A549 (cell line): ENCODE data around the gene ZNF672. TPM values are rescaled to one million over a fixed set of nuclear protein-coding genes. Genes with fewer than 3 reads are reported as not detected.
A peak's percentile ranks its signal among the peaks of the same experiment; 100 is the strongest.

Source experiments
- ATAC-seq, 2 experiments: fragments of 200-7000 bp in 1 of 2; fragments of >200 bp in 1 of 2; cut with Nextera tagmentation in 1 of 2; cut with Tn5 transposase in 1 of 2; 3 replicates each; pipeline versions ENCODE4 v1.8.0 to v1.9.1; 2018 to 2020; ENCODE audit warnings: mild to moderate bottlenecking in 1 of 2, moderate library complexity in 1 of 2
- CTCF ChIA-PET: fragments of 300-600 bp; sonication (Branson Sonifier 250); formaldehyde crosslinking; extraction: SDS; loops from one replicate; lab custom pipeline; 2021; ENCODE audit warnings: antibody characterized with exemption, inconsistent platforms; lab: Yijun Ruan, JAX
- POLR2A ChIA-PET: fragments of 350-600 bp; formaldehyde crosslinking; extraction: SDS; loops from one replicate; lab custom pipeline; 2021; ENCODE audit warnings: antibody characterized with exemption, inconsistent platforms; lab: Yijun Ruan, JAX
- DNase-seq, 2 experiments: peaks; one replicate each; pipeline versions ENCODE4 v3.0.0 to v3.0.0-alpha.2; 2011 to 2016; ENCODE audit warnings: low read depth in 1 of 2, low spot score in 1 of 2
- FAIRE-seq: peaks from 2 replicates; lab custom pipeline; 2011; peaks lifted over from hg19 to GRCh38; lab: Jason Lieb, UNC
- H3K27ac ChIP-seq, 2 experiments: fragments of >200 bp; sonication (Bioruptor Twin); formaldehyde crosslinking; 3 replicates each; pipeline ENCODE4 v1.5.1; 2016 to 2017
- H3K4me1 ChIP-seq: fragments of >200 bp; sonication (Bioruptor Twin); formaldehyde crosslinking; 3 replicates; pipeline ENCODE4 v1.6.1; 2016
- H3K4me2 ChIP-seq: fragments of >200 bp; sonication (Bioruptor Twin); formaldehyde crosslinking; 3 replicates; pipeline ENCODE4 v1.6.1; 2016
- H3K4me3 ChIP-seq: fragments of >200 bp; sonication (Bioruptor Twin); formaldehyde crosslinking; 3 replicates; pipeline ENCODE4 v1.5.1; 2016
- H3K9me3 ChIP-seq: fragments of >200 bp; sonication (Bioruptor Twin); formaldehyde crosslinking; 3 replicates; pipeline ENCODE4 v1.6.1; 2016
- CHD2 ChIP-seq: fragments of 150-350 bp; IDR thresholded peaks from 2 replicates; pipeline ENCODE4 v1.6.1; 2014; ENCODE audit warnings: low read length; ENCODE audit not compliant: partially characterized antibody
- ESRRA ChIP-seq: fragments of 150-350 bp; IDR thresholded peaks from 2 replicates; pipeline ENCODE4 v1.6.1; 2014; ENCODE audit warnings: mild to moderate bottlenecking, low read length, borderline replicate concordance
- FOSB ChIP-seq: fragments of 250-450 bp; sonication (Bioruptor Pico); IDR thresholded peaks from 2 replicates; pipeline ENCODE4 v1.5.0; 2020; ENCODE audit warnings: mild to moderate bottlenecking, moderate library complexity
- HEYL ChIP-seq: fragments of 250-450 bp; sonication (Bioruptor Pico); IDR thresholded peaks from 2 replicates; pipeline ENCODE4 v1.8.0; 2021; ENCODE audit warnings: mild to moderate bottlenecking, moderate library complexity
- HOXA7 ChIP-seq: fragments of 250-450 bp; sonication (Bioruptor Pico); IDR thresholded peaks from 2 replicates; pipeline ENCODE4 v1.5.0; 2020; ENCODE audit warnings: mild to moderate bottlenecking, moderate library complexity
- HOXB5 ChIP-seq: fragments of 250-450 bp; sonication (Bioruptor Pico); IDR thresholded peaks from 2 replicates; pipeline ENCODE4 v1.5.0; 2020; ENCODE audit warnings: mild to moderate bottlenecking, moderate library complexity
- JUN ChIP-seq, 2 experiments: fragments of >200 bp; sonication (Bioruptor Twin); formaldehyde crosslinking; IDR thresholded peaks; 2 replicates in 1 of 2; 3 replicates in 1 of 2; pipeline ENCODE4 v1.6.1; 2016 to 2017
- KDM5A ChIP-seq: fragments of 200-600 bp; sonication (generic); IDR thresholded peaks from 2 replicates; pipeline ENCODE4 v1.6.1; 2016; ENCODE audit warnings: antibody characterized with exemption, mild to moderate bottlenecking
- NPAS2 ChIP-seq: fragments of 250-450 bp; sonication (Bioruptor Pico); IDR thresholded peaks from 2 replicates; pipeline ENCODE4 v1.8.0; 2022; ENCODE audit warnings: mild to moderate bottlenecking, moderate library complexity, borderline replicate concordance
- PHF8 ChIP-seq: fragments of 200-600 bp; sonication (generic); IDR thresholded peaks from 2 replicates; pipeline ENCODE4 v1.6.1; 2016; ENCODE audit warnings: low read depth, mild to moderate bottlenecking, antibody characterized with exemption, moderate library complexity, borderline replicate concordance
- RCOR1 ChIP-seq: fragments of 150-350 bp; IDR thresholded peaks from 2 replicates; pipeline ENCODE4 v1.6.1; 2014; ENCODE audit warnings: antibody characterized with exemption, low read length, low read depth
- WGBS: methylation state at CpG from one replicate; pipeline ENCODE4 v1.1.6; 2017; ENCODE audit errors: missing lambda C conversion rate; 5-methylcytosine and 5-hydroxymethylcytosine counted together
- polyA plus RNA-seq, 4 experiments: library from polyadenylated mRNA; depleted of rRNA in 3 of 4; stranded (reverse); fragments of >200 nt; fragmentation: RNase III in 1 of 4; extraction: RNeasy Plus Mini Kit Qiagen cat#74134 plus additional on column Dnase treatment in 1 of 4; gene quantifications; 2 replicates in 3 of 4; 3 replicates in 1 of 4; pipeline ENCODE4 v1.2.3, GENCODE V29; 2011 to 2017
- TF ChIP-seq, protein P1 (sequence below): fragments of >200 bp; sonication (Bioruptor Twin); formaldehyde crosslinking; IDR thresholded peaks from 2 replicates; pipeline ENCODE4 v1.6.1; 2016
- TF ChIP-seq, protein P2 (sequence below): fragments of 200-600 bp; sonication (generic); IDR thresholded peaks from 2 replicates; pipeline ENCODE4 v1.6.1; 2016; ENCODE audit warnings: antibody characterized with exemption, mild to moderate bottlenecking, moderate library complexity
- TF ChIP-seq, protein P3 (sequence below): fragments of >200 bp; sonication (Bioruptor Twin); formaldehyde crosslinking; IDR thresholded peaks from 3 replicates; pipeline ENCODE4 v1.6.1; 2016
- TF ChIP-seq, protein P4 (sequence below): IDR thresholded peaks from 2 replicates; pipeline ENCODE4 v1.6.1; 2012
- TF ChIP-seq, protein P5 (sequence below): fragments of 250-450 bp; sonication (Bioruptor Pico); IDR thresholded peaks from 2 replicates; pipeline ENCODE4 v1.5.0; 2021; ENCODE audit warnings: mild to moderate bottlenecking, moderate library complexity, borderline replicate concordance

Gene ZNF672
- polyA plus RNA-seq, 2 of the 4 experiments (the other 2 are of a cell fraction): 18.9 to 20.6 TPM

DNA sequence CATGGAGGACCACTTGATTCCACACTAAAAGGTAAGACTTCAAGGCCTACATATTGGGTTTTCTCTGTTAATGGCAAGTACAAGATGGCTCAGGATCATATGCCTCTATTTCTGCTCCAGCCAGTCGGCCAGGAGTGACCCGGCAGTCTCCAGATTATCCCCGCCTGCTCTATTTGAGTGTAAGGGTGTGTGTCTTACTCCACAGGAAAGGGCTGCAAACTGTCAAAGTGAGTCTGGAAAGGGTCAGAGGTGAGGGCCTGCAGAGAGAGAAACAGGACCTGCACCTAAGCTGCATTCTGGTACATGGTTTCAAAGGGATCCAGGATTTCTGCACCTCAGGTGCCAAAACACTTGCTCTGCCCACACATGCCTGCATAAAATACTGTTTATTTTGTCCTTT, 11.6 kb downstream of the ZNF672 start:
- H3K9me3 ChIP-seq: no peaks in the 10 kb centered on the region
- H3K4me2 ChIP-seq: no peak overlapping the region
- ChIA-PET CTCF (interaction anchor here (1.6 kb wide), 1 partner anchor 9 kb away, joined by 9 read pairs; the partner anchor contains the start of gene ZNF692), POLR2A (no interaction called here)
- no peak for FAIRE-seq
- no peak for DNase-seq
- no peaks in the 10 kb centered on the region for H3K4me1 ChIP-seq
- 94% methylated on average over 3 of the region's 3 CpGs for WGBS
- TF ChIP-seq, protein P1, sequence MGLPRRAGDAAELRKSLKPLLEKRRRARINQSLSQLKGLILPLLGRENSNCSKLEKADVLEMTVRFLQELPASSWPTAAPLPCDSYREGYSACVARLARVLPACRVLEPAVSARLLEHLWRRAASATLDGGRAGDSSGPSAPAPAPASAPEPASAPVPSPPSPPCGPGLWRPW: no peak
- TF ChIP-seq HOXA7 (no peak), NPAS2 (CRISPR knock-in tag) (no peak), HOXB5 (CRISPR knock-in tag) (no peak), PHF8 (no peak), RCOR1 (no peak), CHD2 (no peak), FOSB (CRISPR knock-in tag) (no peak), JUN (IDR thresholded peaks at IDR 0.05) (no peak), HEYL (CRISPR knock-in tag) (no peak)
- TF ChIP-seq, protein P2, sequence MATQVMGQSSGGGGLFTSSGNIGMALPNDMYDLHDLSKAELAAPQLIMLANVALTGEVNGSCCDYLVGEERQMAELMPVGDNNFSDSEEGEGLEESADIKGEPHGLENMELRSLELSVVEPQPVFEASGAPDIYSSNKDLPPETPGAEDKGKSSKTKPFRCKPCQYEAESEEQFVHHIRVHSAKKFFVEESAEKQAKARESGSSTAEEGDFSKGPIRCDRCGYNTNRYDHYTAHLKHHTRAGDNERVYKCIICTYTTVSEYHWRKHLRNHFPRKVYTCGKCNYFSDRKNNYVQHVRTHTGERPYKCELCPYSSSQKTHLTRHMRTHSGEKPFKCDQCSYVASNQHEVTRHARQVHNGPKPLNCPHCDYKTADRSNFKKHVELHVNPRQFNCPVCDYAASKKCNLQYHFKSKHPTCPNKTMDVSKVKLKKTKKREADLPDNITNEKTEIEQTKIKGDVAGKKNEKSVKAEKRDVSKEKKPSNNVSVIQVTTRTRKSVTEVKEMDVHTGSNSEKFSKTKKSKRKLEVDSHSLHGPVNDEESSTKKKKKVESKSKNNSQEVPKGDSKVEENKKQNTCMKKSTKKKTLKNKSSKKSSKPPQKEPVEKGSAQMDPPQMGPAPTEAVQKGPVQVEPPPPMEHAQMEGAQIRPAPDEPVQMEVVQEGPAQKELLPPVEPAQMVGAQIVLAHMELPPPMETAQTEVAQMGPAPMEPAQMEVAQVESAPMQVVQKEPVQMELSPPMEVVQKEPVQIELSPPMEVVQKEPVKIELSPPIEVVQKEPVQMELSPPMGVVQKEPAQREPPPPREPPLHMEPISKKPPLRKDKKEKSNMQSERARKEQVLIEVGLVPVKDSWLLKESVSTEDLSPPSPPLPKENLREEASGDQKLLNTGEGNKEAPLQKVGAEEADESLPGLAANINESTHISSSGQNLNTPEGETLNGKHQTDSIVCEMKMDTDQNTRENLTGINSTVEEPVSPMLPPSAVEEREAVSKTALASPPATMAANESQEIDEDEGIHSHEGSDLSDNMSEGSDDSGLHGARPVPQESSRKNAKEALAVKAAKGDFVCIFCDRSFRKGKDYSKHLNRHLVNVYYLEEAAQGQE: no peak
- no peak overlapping the region for H3K4me3 ChIP-seq
- no peak overlapping the region for H3K27ac ChIP-seq
- ATAC-seq: no peak

DNA sequence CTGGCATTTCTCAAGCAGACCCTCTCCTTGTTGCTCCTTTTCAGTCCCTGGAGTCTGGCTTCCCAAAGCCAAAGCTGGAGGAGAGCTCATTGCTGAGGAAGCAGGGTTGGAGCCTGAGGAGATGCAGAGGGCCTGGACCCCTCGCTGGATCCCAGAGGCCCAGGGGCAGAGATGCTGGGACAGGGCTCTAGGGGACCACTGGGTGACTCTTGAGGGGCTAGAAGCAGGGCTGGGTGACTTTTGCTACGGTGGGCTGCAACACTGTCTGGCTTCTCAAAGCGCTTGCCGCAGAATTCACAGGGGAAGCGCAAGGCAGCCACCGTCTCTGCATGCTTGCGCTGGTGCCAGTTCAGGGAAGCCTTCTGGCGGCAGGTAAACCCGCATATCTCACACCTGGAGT, 12.1 kb downstream of the ZNF672 start:
- no peak overlapping the region for H3K27ac ChIP-seq
- TF ChIP-seq ESRRA: no peak
- TF ChIP-seq, protein P3, sequence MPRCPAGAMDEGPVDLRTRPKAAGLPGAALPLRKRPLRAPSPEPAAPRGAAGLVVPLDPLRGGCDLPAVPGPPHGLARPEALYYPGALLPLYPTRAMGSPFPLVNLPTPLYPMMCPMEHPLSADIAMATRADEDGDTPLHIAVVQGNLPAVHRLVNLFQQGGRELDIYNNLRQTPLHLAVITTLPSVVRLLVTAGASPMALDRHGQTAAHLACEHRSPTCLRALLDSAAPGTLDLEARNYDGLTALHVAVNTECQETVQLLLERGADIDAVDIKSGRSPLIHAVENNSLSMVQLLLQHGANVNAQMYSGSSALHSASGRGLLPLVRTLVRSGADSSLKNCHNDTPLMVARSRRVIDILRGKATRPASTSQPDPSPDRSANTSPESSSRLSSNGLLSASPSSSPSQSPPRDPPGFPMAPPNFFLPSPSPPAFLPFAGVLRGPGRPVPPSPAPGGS: 0 out of 3 replicates have a peak, but pooled peaks have one; percentile 8
- H3K4me3 ChIP-seq: no peak overlapping the region
- H3K9me3 ChIP-seq: no peaks in the 10 kb centered on the region
- no peak; a peak in 1 of 6 replicates for ATAC-seq
- WGBS: 90% methylated on average over 8 of the region's 9 CpGs
- no peak for DNase-seq
- H3K4me2 ChIP-seq: no peak overlapping the region
- ChIA-PET POLR2A (interaction anchor here (1.3 kb wide), 1 partner anchor 12 kb away, joined by 6 read pairs; the partner anchor contains the start of gene ZNF672), CTCF (interaction anchor here (1.1 to 1.6 kb wide), 2 partner anchors 8 to 10 kb away, joined by 3 to 9 read pairs; partner anchors contain the start of gene ZNF692)
- no peaks in the 10 kb centered on the region for H3K4me1 ChIP-seq
- FAIRE-seq: no peak

DNA sequence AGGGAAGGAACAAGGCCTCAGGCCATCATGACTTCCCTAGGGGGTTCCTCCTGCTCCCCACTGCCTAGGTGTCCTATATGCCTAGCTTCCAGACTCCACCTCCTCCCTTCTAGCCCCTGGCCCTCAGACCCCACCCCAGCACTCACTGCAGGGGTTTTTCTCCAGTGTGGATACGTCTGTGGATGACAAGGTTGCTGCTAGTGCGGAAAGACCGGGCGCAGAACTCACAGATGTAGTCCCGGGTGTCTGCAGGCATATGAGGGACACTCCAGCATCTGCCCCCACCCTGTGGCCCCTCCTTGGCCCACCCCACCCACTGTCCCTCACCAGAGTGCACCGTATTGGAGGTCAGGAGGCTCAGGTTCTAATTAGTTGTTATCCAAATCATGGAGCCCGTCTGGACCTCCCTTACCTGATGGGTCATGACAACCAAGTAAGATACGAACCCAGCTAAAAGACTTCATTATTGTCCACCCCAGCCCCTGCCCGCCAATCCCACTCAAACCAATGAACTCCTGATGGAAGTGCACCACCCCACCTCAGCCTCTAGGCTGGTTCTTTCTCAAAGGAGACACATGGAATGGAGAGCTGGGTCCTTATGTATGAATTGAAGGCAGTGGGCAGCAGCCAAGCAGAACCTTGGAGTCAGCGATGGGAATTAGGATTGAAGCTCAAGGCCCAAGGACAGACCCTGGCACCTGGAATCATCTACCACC, 12.7 kb downstream of the ZNF672 start:
- ATAC-seq: peak in 1 of 2 experiments; percentile 27; a peak in 3 of 6 replicates
- ChIA-PET CTCF (interaction anchor here (1.1 to 1.6 kb wide), 3 partner anchors 8 to 11 kb away, joined by 3 to 9 read pairs (median 4); partner anchors contain the start of gene ZNF692), POLR2A (interaction anchor here (1.3 kb wide), 1 partner anchor 13 kb away, joined by 6 read pairs; the partner anchor contains the start of gene ZNF672)
- WGBS: 72% methylated on average over 6 of the region's 10 CpGs
- no peak for DNase-seq
- H3K4me2 ChIP-seq: no peak overlapping the region
- no peak for TF ChIP-seq KDM5A
- TF ChIP-seq, protein P4, sequence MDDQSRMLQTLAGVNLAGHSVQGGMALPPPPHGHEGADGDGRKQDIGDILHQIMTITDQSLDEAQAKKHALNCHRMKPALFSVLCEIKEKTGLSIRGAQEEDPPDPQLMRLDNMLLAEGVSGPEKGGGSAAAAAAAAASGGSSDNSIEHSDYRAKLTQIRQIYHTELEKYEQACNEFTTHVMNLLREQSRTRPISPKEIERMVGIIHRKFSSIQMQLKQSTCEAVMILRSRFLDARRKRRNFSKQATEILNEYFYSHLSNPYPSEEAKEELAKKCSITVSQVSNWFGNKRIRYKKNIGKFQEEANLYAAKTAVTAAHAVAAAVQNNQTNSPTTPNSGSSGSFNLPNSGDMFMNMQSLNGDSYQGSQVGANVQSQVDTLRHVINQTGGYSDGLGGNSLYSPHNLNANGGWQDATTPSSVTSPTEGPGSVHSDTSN: no peak
- TF ChIP-seq, protein P5, sequence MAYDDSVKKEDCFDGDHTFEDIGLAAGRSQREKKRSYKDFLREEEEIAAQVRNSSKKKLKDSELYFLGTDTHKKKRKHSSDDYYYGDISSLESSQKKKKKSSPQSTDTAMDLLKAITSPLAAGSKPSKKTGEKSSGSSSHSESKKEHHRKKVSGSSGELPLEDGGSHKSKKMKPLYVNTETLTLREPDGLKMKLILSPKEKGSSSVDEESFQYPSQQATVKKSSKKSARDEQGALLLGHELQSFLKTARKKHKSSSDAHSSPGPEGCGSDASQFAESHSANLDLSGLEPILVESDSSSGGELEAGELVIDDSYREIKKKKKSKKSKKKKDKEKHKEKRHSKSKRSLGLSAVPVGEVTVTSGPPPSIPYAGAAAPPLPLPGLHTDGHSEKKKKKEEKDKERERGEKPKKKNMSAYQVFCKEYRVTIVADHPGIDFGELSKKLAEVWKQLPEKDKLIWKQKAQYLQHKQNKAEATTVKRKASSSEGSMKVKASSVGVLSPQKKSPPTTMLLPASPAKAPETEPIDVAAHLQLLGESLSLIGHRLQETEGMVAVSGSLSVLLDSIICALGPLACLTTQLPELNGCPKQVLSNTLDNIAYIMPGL: no peak
- FAIRE-seq: no peak
- H3K4me3 ChIP-seq: no peak overlapping the region
- no peaks in the 10 kb centered on the region for H3K4me1 ChIP-seq
- H3K27ac ChIP-seq: no peak overlapping the region
- no peaks in the 10 kb centered on the region for H3K9me3 ChIP-seq
